HCT116 (cell line): ENCODE results near the gene OR2AT4. TPM values are rescaled to one million over a fixed set of nuclear protein-coding genes. Genes with fewer than 3 reads are reported as not detected.

Experiments
- ATAC-seq: fragments of 200-7000 bp; cut with Tn5 transposase; 2 replicates; pipeline ENCODE4 v1.9.1; 2020; ENCODE audit warnings: mild to moderate bottlenecking, moderate library complexity
- BruUV-seq: library from RNA; stranded (reverse); fragments of 400-500 nt; replicated peaks from 2 replicates; lab custom pipeline; 2021; lab: Mats Ljungman, UMichigan
- CTCF ChIA-PET: fragments of 300-600 bp; sonication (Branson Sonifier 250); formaldehyde crosslinking; loops from one replicate; lab custom pipeline; 2021; ENCODE audit warnings: antibody characterized with exemption; lab: Charles Lee
- POLR2A ChIA-PET: fragments of 300-600, 350-600 bp; sonication (Branson Sonifier 250); formaldehyde crosslinking; loops from one replicate; lab custom pipeline; 2021; ENCODE audit warnings: antibody characterized with exemption; lab: Charles Lee
- RAD21 ChIA-PET, 2 experiments: fragments of 300-600 bp; sonication (Branson Sonifier 250); formaldehyde crosslinking; loops; one replicate each; lab custom pipeline; 2023; ENCODE audit warnings: low total read pairs in 2 of 2; ENCODE audit not compliant: uncharacterized antibody in 2 of 2, unreplicated experiment in 2 of 2, low non-redundant PET in 1 of 2; lab: Charles Lee
- DNase-seq: peaks from one replicate; pipeline ENCODE4 v3.0.0-alpha.2; 2010; ENCODE audit warnings: low read depth, low spot score
- H2AFZ ChIP-seq: fragments of 200-600 bp; shearing (Covaris generic), sonication (generic); 2 replicates; pipeline ENCODE4 v1.6.1; 2017; ENCODE audit warnings: low read depth, mixed run types, mixed read lengths, antibody characterized with exemption, low read length; ENCODE audit not compliant: poor library complexity, severe bottlenecking
- H3K27ac ChIP-seq: 2 replicates; pipeline ENCODE4 v1.5.1; 2012; ENCODE audit warnings: low read depth, low read length
- H3K27me3 ChIP-seq: fragments of 200-600 bp; sonication (generic); 2 replicates; pipeline ENCODE4 v1.6.1; 2016; ENCODE audit warnings: mixed run types, low read length, mixed read lengths; ENCODE audit not compliant: insufficient read depth
- H3K36me3 ChIP-seq, 2 experiments: fragments of 200-500 bp in 1 of 2; fragments of 200-600 bp in 1 of 2; sonication (Bioruptor generic) in 1 of 2; sonication (generic) in 1 of 2; 2 replicates each; pipeline versions ENCODE4 v1.5.1 to v1.6.1; 2014 to 2016; ENCODE audit warnings: low read length in 2 of 2, inconsistent platforms in 1 of 2, mixed read lengths in 1 of 2, mixed run types in 1 of 2; ENCODE audit not compliant: insufficient read depth in 2 of 2, control insufficient read depth in 1 of 2
- H3K4me1 ChIP-seq, 2 experiments: fragments of 200-600 bp in 1 of 2; sonication (generic) in 1 of 2; 2 replicates each; pipeline versions ENCODE4 v1.5.1 to v1.6.1; 2012 to 2017; ENCODE audit warnings: low read length in 2 of 2, inconsistent platforms in 1 of 2, mild to moderate bottlenecking in 1 of 2, mixed read lengths in 1 of 2, mixed run types in 1 of 2, moderate library complexity in 1 of 2; ENCODE audit not compliant: insufficient read depth in 2 of 2, control insufficient read depth in 1 of 2
- H3K4me2 ChIP-seq: fragments of 200-600 bp; sonication (generic); 2 replicates; pipeline ENCODE4 v1.6.1; 2017; ENCODE audit warnings: mixed run types, low read length, mixed read lengths
- H3K4me3 ChIP-seq, 2 experiments: fragments of 200-600 bp in 1 of 2; sonication (generic) in 1 of 2; replicated peaks in 1 of 2; 2 replicates each; pipeline ENCODE4 v1.5.1; 2011 to 2016; ENCODE audit warnings: low read length in 2 of 2, control low read depth in 1 of 2, low read depth in 1 of 2, mild to moderate bottlenecking in 1 of 2, mixed read lengths in 1 of 2, mixed run types in 1 of 2
- H3K79me2 ChIP-seq: fragments of 200-600 bp; sonication (generic); 2 replicates; pipeline ENCODE4 v1.6.1; 2017; ENCODE audit warnings: mild to moderate bottlenecking, mixed run types, low read length, moderate library complexity, mixed read lengths; ENCODE audit not compliant: insufficient read depth
- H3K9ac ChIP-seq: fragments of 200-600 bp; sonication (generic); 2 replicates; pipeline ENCODE4 v1.6.1; 2016; ENCODE audit warnings: low read length, mixed read lengths
- H3K9me2 ChIP-seq: fragments of 200-600 bp; sonication (generic), shearing (Covaris generic); 2 replicates; pipeline ENCODE4 v1.6.1; 2017; ENCODE audit warnings: mixed run types, mild to moderate bottlenecking, moderate library complexity; ENCODE audit not compliant: insufficient read depth
- H3K9me3 ChIP-seq, 2 experiments: fragments of 200-500 bp in 1 of 2; fragments of 200-600 bp in 1 of 2; sonication (Bioruptor generic) in 1 of 2; sonication (generic) in 1 of 2; 2 replicates each; pipeline ENCODE4 v1.6.1; 2014 to 2017; ENCODE audit warnings: low read length in 2 of 2, mixed read lengths in 2 of 2, inconsistent platforms in 1 of 2, low read depth in 1 of 2, mild to moderate bottlenecking in 1 of 2, mixed run types in 1 of 2, moderate library complexity in 1 of 2; ENCODE audit not compliant: control insufficient read depth in 1 of 2, insufficient read depth in 1 of 2
- H4K20me1 ChIP-seq: fragments of 200-600 bp; sonication (generic), shearing (Covaris generic); 2 replicates; pipeline ENCODE4 v1.6.1; 2017; ENCODE audit warnings: mixed run types, mild to moderate bottlenecking, moderate library complexity; ENCODE audit not compliant: insufficient read depth
- ATF3 ChIP-seq: IDR thresholded peaks from 2 replicates; pipeline ENCODE4 v1.6.1; 2012
- CBX3 ChIP-seq: IDR thresholded peaks from 2 replicates; pipeline ENCODE4 v1.6.1; 2012; ENCODE audit warnings: low read depth
- CEBPB ChIP-seq: IDR thresholded peaks from 2 replicates; pipeline ENCODE4 v1.6.1; 2012; ENCODE audit warnings: low read depth
- ELF1 ChIP-seq: IDR thresholded peaks from 2 replicates; pipeline ENCODE4 v1.6.1; 2012; ENCODE audit warnings: low read depth, borderline replicate concordance
- EZH2phosphoT487 ChIP-seq: fragments of 200-600 bp; IDR thresholded peaks from 2 replicates; pipeline ENCODE4 v1.6.1; 2018; ENCODE audit warnings: antibody characterized with exemption, borderline replicate concordance
- FOSL1 ChIP-seq: IDR thresholded peaks from 2 replicates; pipeline ENCODE4 v1.6.1; 2012; ENCODE audit warnings: low read depth
- JUND ChIP-seq: IDR thresholded peaks from 2 replicates; pipeline ENCODE4 v1.6.1; 2012
- POLR2A ChIP-seq: IDR thresholded peaks from 2 replicates; pipeline ENCODE4 v1.7.0; 2011; ENCODE audit warnings: borderline replicate concordance; ENCODE audit not compliant: insufficient read depth, insufficient read length; ENCODE audit errors: extremely low read depth
- RAD21 ChIP-seq: IDR thresholded peaks from 2 replicates; pipeline ENCODE4 v1.6.1; 2012; ENCODE audit warnings: low read depth, mild to moderate bottlenecking
- REST ChIP-seq: IDR thresholded peaks from 2 replicates; pipeline ENCODE4 v1.6.1; 2012; ENCODE audit warnings: low read depth
- SRF ChIP-seq: IDR thresholded peaks from 2 replicates; pipeline ENCODE4 v1.6.1; 2012; ENCODE audit warnings: low read depth
- YY1 ChIP-seq: IDR thresholded peaks from 2 replicates; pipeline ENCODE4 v1.6.1; 2011; ENCODE audit warnings: low read length, low read depth, moderate library complexity, mild to moderate bottlenecking; ENCODE audit not compliant: insufficient replicate concordance; ENCODE audit errors: extremely low read depth
- ZNF274 ChIP-seq: fragments of 200-500 bp; sonication (Bioruptor generic); IDR thresholded peaks from 2 replicates; pipeline ENCODE4 v1.6.1; 2014; ENCODE audit warnings: mild to moderate bottlenecking, low read depth, low read length, inconsistent platforms
- intact Hi-C: fragments of 100-400 bp; cut with micrococcal nuclease; formaldehyde crosslinking; loops from 2 replicates; pipeline ENCODE4 v1.10.0; 2022
- total RNA-seq: library from RNA; stranded (reverse); gene quantifications from one replicate; pipeline ENCODE4 v1.2.1, GENCODE V29; 2021; ENCODE audit not compliant: unreplicated experiment
- TF ChIP-seq, protein P1 (sequence below): IDR thresholded peaks from 2 replicates; pipeline ENCODE4 v1.6.1; 2012

Gene OR2AT4
- total RNA-seq, 1 experiment from 2014 or later: not detected

- H3K79me2 ChIP-seq: no peaks in the 10 kb centered on the region
- BruUV-seq: no TSS peak
- no peak overlapping the region for H2AFZ ChIP-seq
- H3K36me3 ChIP-seq: no peaks in the 10 kb centered on the region
- no peaks in the 10 kb centered on the region for H4K20me1 ChIP-seq
- no peak for ATAC-seq
- POLR2A ChIA-PET: no interaction called here
- no peak for DNase-seq
- peaks cover 0 to 35% of the 10 kb centered on the region in 2 experiments; a peak in 2 of 4 replicates for H3K4me1 ChIP-seq
- TF ChIP-seq ZNF274 (no peak), FOSL1 (peak; percentile 57)
- H3K9me2 ChIP-seq: no peaks in the 10 kb centered on the region
- no peaks in the 10 kb centered on the region for H3K27me3 ChIP-seq
- peak overlapping the region; percentile 52 for H3K4me2 ChIP-seq
- CTCF ChIA-PET: interaction anchor here (0.8 kb wide), 1 partner anchor 31 kb away, joined by 3 read pairs; no protein-coding TSS in a partner anchor
- no peak overlapping the region for H3K27ac ChIP-seq
- H3K9me3 ChIP-seq: no peaks in the 10 kb centered on the region; a peak in 1 of 4 replicates
- H3K4me3 ChIP-seq: no peak overlapping the region
- intact Hi-C loops: no loop called here
- RAD21 ChIA-PET: no interaction called here
- H3K9ac ChIP-seq: no peak overlapping the region
Measured at GRCh38 chr11:75103380-75104026, 6.8 kb upstream of the OR2AT4 start.

GRCh38 chr11:75101424-75102128, 4.9 kb upstream of the OR2AT4 start:
- Histone ChIP-seq H3K4me3 (no peak overlapping the region), H3K79me2 (no peaks in the 10 kb centered on the region), H2AFZ (no peak overlapping the region), H4K20me1 (no peaks in the 10 kb centered on the region), H3K27ac (no peak overlapping the region), H3K4me1 (peaks cover 0 to 28% of the 10 kb centered on the region in 2 experiments; a peak in 2 of 4 replicates), H3K27me3 (no peaks in the 10 kb centered on the region), H3K36me3 (no peaks in the 10 kb centered on the region), H3K9me2 (no peaks in the 10 kb centered on the region), H3K4me2 (no peak overlapping the region), H3K9me3 (no peaks in the 10 kb centered on the region; a peak in 1 of 4 replicates), H3K9ac (no peak overlapping the region)
- no TSS peak for BruUV-seq
- intact Hi-C loops: no loop called here
- DNase-seq (no peak), ATAC-seq (no peak)
- CTCF ChIA-PET: interaction anchor here (0.6 kb wide), 1 partner anchor 127 kb away, joined by 4 read pairs; no protein-coding TSS in a partner anchor
- POLR2A ChIA-PET: no interaction called here
- RAD21 ChIA-PET: no interaction called here
- TF ChIP-seq CEBPB (no peak), EZH2phosphoT487 (no peak), POLR2A (no peak), ATF3 (no peak), REST (no peak), CBX3 (no peak), SRF (no peak), JUND (no peak), YY1 (no peak), RAD21 (no peak), FOSL1 (no peak), ELF1 (no peak)
- TF ChIP-seq, protein P1, sequence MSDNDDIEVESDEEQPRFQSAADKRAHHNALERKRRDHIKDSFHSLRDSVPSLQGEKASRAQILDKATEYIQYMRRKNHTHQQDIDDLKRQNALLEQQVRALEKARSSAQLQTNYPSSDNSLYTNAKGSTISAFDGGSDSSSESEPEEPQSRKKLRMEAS: no peak
